HFF-Myc (cell line): ENCODE data around the gene REL.
"Not testable (repeated sequence)": the region's sequence is repeated elsewhere in the genome, so short reads cannot be mapped to it uniquely, and the experiment has no call there.

Experiments
- DNase-seq: peaks from one replicate; pipeline ENCODE4 v3.0.0-alpha.2; 2011; ENCODE audit warnings: low read depth; ENCODE audit errors: extremely low read depth
- H3K4me3 ChIP-seq: replicated peaks from 2 replicates; pipeline ENCODE4 v1.5.1; 2011; ENCODE audit warnings: low read depth, mild to moderate bottlenecking, control low read depth, low read length
- CTCF ChIP-seq: IDR thresholded peaks from 2 replicates; pipeline ENCODE4 v1.5.1; 2012; ENCODE audit warnings: mild to moderate bottlenecking, low read depth, low read length, control low read depth; ENCODE audit errors: missing control alignments

Gene REL

GRCh38 chr2:60907329-60907728 is 26.0 kb downstream of the REL start:
- TF ChIP-seq CTCF = no peak
- H3K4me3 ChIP-seq = no peak overlapping the region
- no peak for DNase-seq

- no peak for TF ChIP-seq CTCF
- H3K4me3 ChIP-seq = no peak overlapping the region
- DNase-seq = no peak
These were observed 44.8 kb downstream of the REL start for GRCh38 chr2:60925994-60926740.

GRCh38 chr2:60926741-60927552 is 45.6 kb downstream of the REL start:
- TF ChIP-seq CTCF = no peak
- DNase-seq = peak; percentile 9
- H3K4me3 ChIP-seq = no peak overlapping the region

- H3K4me3 ChIP-seq, DNase-seq: not testable (repeated sequence)
These were observed 50.7 kb downstream of the REL start for GRCh38 chr2:60932061-60932460.

- H3K4me3 ChIP-seq = no peak overlapping the region
- no peak for DNase-seq
- TF ChIP-seq CTCF = no peak
These were observed 51.6 kb downstream of the REL start for GRCh38 chr2:60932954-60933353.

- H3K4me3 ChIP-seq = no peak overlapping the region
- no peak for TF ChIP-seq CTCF
- no peak for DNase-seq
These were observed 52.9 kb downstream of the REL start for GRCh38 chr2:60934165-60934722.

GRCh38 chr2:60936757-60937156 is 55.4 kb downstream of the REL start:
- no peak overlapping the region for H3K4me3 ChIP-seq

More at GRCh38 chr2:60936757-60937156, 55.4 kb downstream of the REL start:
- TF ChIP-seq CTCF = no peak
- no peak for DNase-seq
